Measurements from ENCODE around the gene SYNPO2. TPM values are rescaled to one million over a fixed set of nuclear protein-coding genes. Genes with fewer than 3 reads are reported as not detected.

SYNPO2 gene
- total and polyA plus RNA-seq, 2 of the 8 experiments (the other 6 are each of a cell fraction or from before 2014, with no cell fraction given), result 0.50 to 4.2 TPM

DNA sequence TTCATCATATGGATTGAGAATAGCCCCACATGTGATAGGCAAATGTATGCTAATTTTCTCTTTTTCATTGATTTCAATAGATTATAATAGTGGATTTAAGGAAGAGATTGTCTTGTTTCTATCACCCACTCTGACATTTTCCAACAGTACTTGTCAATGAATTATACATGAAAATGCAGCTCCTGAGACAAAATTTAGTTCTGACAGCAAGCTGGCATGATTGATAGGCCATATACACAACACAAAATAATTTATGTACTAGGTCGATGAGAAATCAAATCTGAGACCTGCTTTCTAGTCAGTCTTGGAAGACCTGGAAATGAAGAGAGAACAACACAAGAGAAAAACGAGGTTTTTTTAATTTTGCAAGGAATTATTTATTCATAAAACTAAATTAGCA, 129.0 kb downstream of the SYNPO2 start:
- ChIA-PET CTCF (ENCODE audit: partially characterized antibody) (interaction anchor here (0.6 kb wide), 1 partner anchor 19 kb away, joined by 3 read pairs; no protein-coding TSS in a partner anchor), POLR2A (ENCODE audit: partially characterized antibody) (no interaction called here)
- Histone ChIP-seq H4K8ac (ENCODE audit: extremely low read depth, insufficient read depth, low read length) (no peak overlapping the region), H3K4me2 (ENCODE audit: insufficient read depth in 1 of 2, low read depth in 2 of 2, low read length in 2 of 2) (no peak overlapping the region), H2AFZ (ENCODE audit: low read length) (no peak overlapping the region), H2BK5ac (ENCODE audit: low read depth, low read length) (no peak overlapping the region), H4K5ac (ENCODE audit: insufficient read length, low read depth, low read length) (no peak overlapping the region), H3K4ac (replicated peaks; ENCODE audit: insufficient read length, low read depth, low read length) (no peak overlapping the region), H2BK15ac (ENCODE audit: low read length) (no peak overlapping the region), H4K91ac (replicated peaks; ENCODE audit: insufficient read length, low read length) (no peak overlapping the region), H3K9me3 (ENCODE audit: insufficient read depth in 2 of 2, low read depth in 1 of 2, low read length in 1 of 2) (no peaks in the 10 kb centered on the region), H3K79me2 (ENCODE audit: control insufficient read depth in 1 of 2, insufficient read depth in 2 of 2, low read length in 2 of 2) (no peaks in the 10 kb centered on the region), H3K79me1 (ENCODE audit: low read depth, low read length) (no peaks in the 10 kb centered on the region), H3K18ac (ENCODE audit: extremely low read depth, low read length) (no peak overlapping the region), H3K27ac (ENCODE audit: low read depth, low read length) (no peak overlapping the region), H3K9ac (replicated peaks in 1 of 4; ENCODE audit: extremely low read depth in 1 of 4, low read depth in 3 of 4, low read length in 3 of 4) (no peak overlapping the region), H3K23me2 (ENCODE audit: low read depth, low read length) (no peaks in the 10 kb centered on the region), H3K14ac (ENCODE audit: insufficient read length) (no peak overlapping the region), H3K23ac (ENCODE audit: insufficient read length) (no peak overlapping the region), H2BK20ac (ENCODE audit: low read length) (no peak overlapping the region), H3K27me3 (replicated peaks in 1 of 4; ENCODE audit: control insufficient read depth in 3 of 4, extremely low read depth in 1 of 4, insufficient read depth in 3 of 4, low read length in 3 of 4) (no peaks in the 10 kb centered on the region), H3K56ac (replicated peaks; ENCODE audit: insufficient read length, low read depth, low read length) (no peak overlapping the region), H3K4me1 (replicated peaks in 1 of 4; ENCODE audit: control insufficient read depth in 3 of 4, insufficient read depth in 4 of 4, low read length in 3 of 4) (peaks cover 0 to 3% (median 0%) of the 10 kb centered on the region in 4 experiments; a peak in 1 of 7 replicates), H4K20me1 (replicated peaks in 1 of 2; ENCODE audit: control insufficient read depth in 1 of 2, insufficient read depth in 2 of 2, low read length in 2 of 2) (no peaks in the 10 kb centered on the region), H2BK12ac (ENCODE audit: low read depth, low read length) (no peak overlapping the region), H2AK5ac (ENCODE audit: low read depth, low read length) (no peak overlapping the region), H3K4me3 (ENCODE audit: extremely low read depth in 1 of 4, insufficient read depth in 2 of 4, low read depth in 3 of 4, low read length in 4 of 4) (no peak overlapping the region), H3K36me3 (ENCODE audit: control insufficient read depth in 2 of 4, insufficient read depth in 4 of 4, low read length in 3 of 4) (no peaks in the 10 kb centered on the region), H2BK120ac (replicated peaks; ENCODE audit: low read depth, low read length) (no peak overlapping the region)
- DNase-seq (ENCODE audit: low read depth in 1 of 2, low spot score in 2 of 2), result no peak
- 73% methylated on average over 2 of the region's 2 CpGs; no CpG with 5 or more reads in 1 of the 2 experiments for WGBS, 2 experiments (ENCODE audit: extremely low coverage in 1 of 2, insufficient coverage in 1 of 2, insufficient read length in 1 of 2, insufficient replicate concordance in 2 of 2, low coverage in 1 of 2, low lambda C conversion rate in 2 of 2, missing lambda C conversion rate in 1 of 2)
- no peak for FAIRE-seq
- TF ChIP-seq GABPA (IDR thresholded peaks at IDR 0.05; ENCODE audit: borderline replicate concordance, insufficient read depth, low read length), result no peak
- no peak for TF ChIP-seq MAFK (IDR thresholded peaks at IDR 0.05; ENCODE audit: low read depth, low read length)
- TF ChIP-seq KDM5A (IDR thresholded peaks at IDR 0.05; ENCODE audit: low read length), result no peak
- TF ChIP-seq RNF2 (IDR thresholded peaks at IDR 0.05; ENCODE audit: borderline replicate concordance, low read depth, low read length, missing control alignments, poor library complexity, severe bottlenecking), result no peak
- TF ChIP-seq TAF7 (optimal IDR thresholded peaks at IDR 0.05; ENCODE audit: borderline replicate concordance, low read depth, low read length), result no peak
- no peak for TF ChIP-seq RXRA (IDR thresholded peaks at IDR 0.05; ENCODE audit: insufficient read depth, low read depth, low read length)
- no peak for TF ChIP-seq SUZ12 (IDR thresholded peaks at IDR 0.05; ENCODE audit: low read length)
- TF ChIP-seq TAF1 (IDR thresholded peaks at IDR 0.05; ENCODE audit: low read depth, low read length), result no peak
- TF ChIP-seq CTBP2 (IDR thresholded peaks at IDR 0.05; ENCODE audit: borderline replicate concordance, insufficient read depth, insufficient read length, low read length), result no peak
- no peak for TF ChIP-seq SIRT6 (IDR thresholded peaks at IDR 0.05; ENCODE audit: low read length)
- TF ChIP-seq YY1 (IDR thresholded peaks at IDR 0.05; ENCODE audit: low read depth, low read length), result no peak
- TF ChIP-seq FOSL1 (IDR thresholded peaks at IDR 0.05; ENCODE audit: insufficient read depth, low read depth, low read length), result no peak
- TF ChIP-seq SAP30 (IDR thresholded peaks at IDR 0.05; ENCODE audit: insufficient read depth, insufficient replicate concordance, low read length), result no peak
- TF ChIP-seq EZH2 (IDR thresholded peaks at IDR 0.05; ENCODE audit: low read depth, low read length, severe bottlenecking), result no peak

All from H1 (cell line).